ENCODE data around the gene PDZK1.

Gene PDZK1

DNA sequence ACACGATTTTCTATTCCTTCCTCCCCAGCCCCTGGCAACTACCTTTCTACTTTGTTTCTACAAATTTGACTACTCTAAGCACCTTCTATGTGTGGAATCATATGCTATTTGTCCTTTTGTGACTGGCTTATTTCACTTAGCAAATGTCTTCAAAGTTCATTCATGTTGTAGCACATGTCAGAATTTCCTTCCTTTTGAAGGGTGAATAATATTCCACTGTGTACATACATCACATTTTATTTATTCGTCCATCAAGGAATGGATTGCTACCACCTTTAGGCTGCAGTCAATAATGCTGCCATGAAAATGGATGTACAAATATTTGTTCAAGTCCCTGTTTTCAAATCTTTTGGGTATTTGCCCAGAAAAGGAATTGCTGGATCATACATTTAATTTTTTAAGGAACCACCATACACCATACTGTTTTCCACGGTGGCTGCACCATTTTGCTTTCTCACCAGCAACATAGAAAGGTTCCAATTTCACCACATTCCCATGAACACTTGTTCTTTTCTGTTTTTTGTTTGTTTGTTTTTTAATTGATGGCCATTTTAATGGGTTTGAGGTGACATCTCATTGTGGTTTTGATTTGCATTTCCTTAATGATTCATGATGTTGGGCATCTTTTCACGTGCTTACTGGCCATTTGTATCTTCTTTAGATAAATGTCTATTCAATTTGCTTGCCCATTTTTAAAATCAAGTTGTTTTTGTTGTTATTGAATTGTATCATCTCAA, 3.3 kb upstream of the PDZK1 start:
- CTCF ChIA-PET: interaction anchor here (1.1 to 1.4 kb wide), 2 partner anchors 10 kb away, joined by 3 read pairs; no protein-coding TSS in a partner anchor
- no peaks in the 10 kb centered on the region for H3K9me3 ChIP-seq (ENCODE audit: control insufficient read depth, insufficient read depth, low read depth, low read length)
- POLR2A ChIA-PET: no interaction called here
- TF ChIP-seq ZSCAN16 (tag by site-specific recombination; IDR thresholded peaks at IDR 0.05) (no peak), ZNF560 (tag by site-specific recombination; IDR thresholded peaks at IDR 0.05; ENCODE audit: borderline replicate concordance) (no peak), ZNF146 (tag by site-specific recombination; IDR thresholded peaks at IDR 0.05) (peak; percentile 95)
- TF ChIP-seq, protein P1, sequence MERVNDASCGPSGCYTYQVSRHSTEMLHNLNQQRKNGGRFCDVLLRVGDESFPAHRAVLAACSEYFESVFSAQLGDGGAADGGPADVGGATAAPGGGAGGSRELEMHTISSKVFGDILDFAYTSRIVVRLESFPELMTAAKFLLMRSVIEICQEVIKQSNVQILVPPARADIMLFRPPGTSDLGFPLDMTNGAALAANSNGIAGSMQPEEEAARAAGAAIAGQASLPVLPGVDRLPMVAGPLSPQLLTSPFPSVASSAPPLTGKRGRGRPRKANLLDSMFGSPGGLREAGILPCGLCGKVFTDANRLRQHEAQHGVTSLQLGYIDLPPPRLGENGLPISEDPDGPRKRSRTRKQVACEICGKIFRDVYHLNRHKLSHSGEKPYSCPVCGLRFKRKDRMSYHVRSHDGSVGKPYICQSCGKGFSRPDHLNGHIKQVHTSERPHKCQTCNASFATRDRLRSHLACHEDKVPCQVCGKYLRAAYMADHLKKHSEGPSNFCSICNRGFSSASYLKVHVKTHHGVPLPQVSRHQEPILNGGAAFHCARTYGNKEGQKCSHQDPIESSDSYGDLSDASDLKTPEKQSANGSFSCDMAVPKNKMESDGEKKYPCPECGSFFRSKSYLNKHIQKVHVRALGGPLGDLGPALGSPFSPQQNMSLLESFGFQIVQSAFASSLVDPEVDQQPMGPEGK (tag by site-specific recombination; IDR thresholded peaks at IDR 0.05): no peak
- no peaks in the 10 kb centered on the region; a peak in 1 of 3 replicates for H3K36me3 ChIP-seq (ENCODE audit: control insufficient read depth in 2 of 2, insufficient read depth in 1 of 2, low read length in 2 of 2)
- H3K4me3 ChIP-seq (ENCODE audit: low read depth, low read length): no peak overlapping the region
- no peak overlapping the region for H3K27ac ChIP-seq (ENCODE audit: extremely low read depth, low read depth, low read length)
- H3K4me1 ChIP-seq (ENCODE audit: control insufficient read depth, insufficient read depth, low read length): no peaks in the 10 kb centered on the region

DNA sequence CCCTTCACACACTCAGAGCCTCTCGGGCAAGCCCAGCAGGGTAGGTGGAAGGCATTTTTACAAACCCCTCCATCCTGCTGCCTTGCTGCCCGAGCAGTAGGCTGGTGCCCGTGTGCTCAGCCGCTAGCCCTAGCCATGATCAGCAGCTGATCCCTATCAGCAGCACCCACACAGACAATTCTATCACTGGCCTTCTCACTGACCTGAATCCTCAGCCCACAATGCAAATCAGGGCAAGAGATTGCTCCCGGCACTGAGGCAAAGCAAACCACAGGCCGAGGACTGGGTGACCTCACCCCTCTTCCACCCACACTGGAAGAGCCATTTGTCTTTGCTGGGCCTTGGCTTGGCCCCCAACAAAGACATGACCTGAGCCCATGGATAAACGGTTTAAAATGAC, 895 bp upstream of the PDZK1 start:
- no peaks in the 10 kb centered on the region for H3K9me3 ChIP-seq (ENCODE audit: control insufficient read depth, insufficient read depth, low read depth, low read length)
- ChIA-PET POLR2A (no interaction called here), CTCF (interaction anchor here (0.9 to 1.0 kb wide), 2 partner anchors 8 to 13 kb away, joined by 3 to 4 read pairs; no protein-coding TSS in a partner anchor)
- no peak overlapping the region for H3K4me3 ChIP-seq (ENCODE audit: low read depth, low read length)
- H3K36me3 ChIP-seq (ENCODE audit: control insufficient read depth in 2 of 2, insufficient read depth in 1 of 2, low read length in 2 of 2): no peaks in the 10 kb centered on the region; a peak in 1 of 3 replicates
- no peaks in the 10 kb centered on the region for H3K4me1 ChIP-seq (ENCODE audit: control insufficient read depth, insufficient read depth, low read length)
- H3K27ac ChIP-seq (ENCODE audit: extremely low read depth, low read depth, low read length): no peak overlapping the region
- TF ChIP-seq ZNF19 (tag by site-specific recombination; IDR thresholded peaks at IDR 0.05; ENCODE audit: low read depth): no peak
- TF ChIP-seq ZFHX2 (tag by site-specific recombination; conservative IDR thresholded peaks at IDR 0.05): peak; percentile 82
- no peak for TF ChIP-seq KLF8 (tag by site-specific recombination; IDR thresholded peaks at IDR 0.05)
- no peak for TF ChIP-seq ZNF776 (tag by site-specific recombination; IDR thresholded peaks at IDR 0.05; ENCODE audit: borderline replicate concordance)
- TF ChIP-seq YY1 (tag by site-specific recombination; IDR thresholded peaks at IDR 0.05): no peak
- TF ChIP-seq ZNF16 (tag by site-specific recombination; IDR thresholded peaks at IDR 0.05; ENCODE audit: low read depth): no peak
- TF ChIP-seq, protein P2, sequence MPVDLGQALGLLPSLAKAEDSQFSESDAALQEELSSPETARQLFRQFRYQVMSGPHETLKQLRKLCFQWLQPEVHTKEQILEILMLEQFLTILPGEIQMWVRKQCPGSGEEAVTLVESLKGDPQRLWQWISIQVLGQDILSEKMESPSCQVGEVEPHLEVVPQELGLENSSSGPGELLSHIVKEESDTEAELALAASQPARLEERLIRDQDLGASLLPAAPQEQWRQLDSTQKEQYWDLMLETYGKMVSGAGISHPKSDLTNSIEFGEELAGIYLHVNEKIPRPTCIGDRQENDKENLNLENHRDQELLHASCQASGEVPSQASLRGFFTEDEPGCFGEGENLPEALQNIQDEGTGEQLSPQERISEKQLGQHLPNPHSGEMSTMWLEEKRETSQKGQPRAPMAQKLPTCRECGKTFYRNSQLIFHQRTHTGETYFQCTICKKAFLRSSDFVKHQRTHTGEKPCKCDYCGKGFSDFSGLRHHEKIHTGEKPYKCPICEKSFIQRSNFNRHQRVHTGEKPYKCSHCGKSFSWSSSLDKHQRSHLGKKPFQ (tag by site-specific recombination; IDR thresholded peaks at IDR 0.05): no peak
- no peak for TF ChIP-seq ZNF239 (tag by site-specific recombination; IDR thresholded peaks at IDR 0.05)
- TF ChIP-seq, protein P3, sequence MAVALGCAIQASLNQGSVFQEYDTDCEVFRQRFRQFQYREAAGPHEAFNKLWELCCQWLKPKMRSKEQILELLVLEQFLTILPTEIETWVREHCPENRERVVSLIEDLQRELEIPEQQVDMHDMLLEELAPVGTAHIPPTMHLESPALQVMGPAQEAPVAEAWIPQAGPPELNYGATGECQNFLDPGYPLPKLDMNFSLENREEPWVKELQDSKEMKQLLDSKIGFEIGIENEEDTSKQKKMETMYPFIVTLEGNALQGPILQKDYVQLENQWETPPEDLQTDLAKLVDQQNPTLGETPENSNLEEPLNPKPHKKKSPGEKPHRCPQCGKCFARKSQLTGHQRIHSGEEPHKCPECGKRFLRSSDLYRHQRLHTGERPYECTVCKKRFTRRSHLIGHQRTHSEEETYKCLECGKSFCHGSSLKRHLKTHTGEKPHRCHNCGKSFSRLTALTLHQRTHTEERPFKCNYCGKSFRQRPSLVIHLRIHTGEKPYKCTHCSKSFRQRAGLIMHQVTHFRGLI (tag by site-specific recombination; IDR thresholded peaks at IDR 0.05): no peak
- no peak for TF ChIP-seq GLI4 (tag by site-specific recombination; IDR thresholded peaks at IDR 0.05)
- TF ChIP-seq ZNF266 (tag by site-specific recombination; IDR thresholded peaks at IDR 0.05; ENCODE audit: low read depth): no peak
- TF ChIP-seq ZNF658 (tag by site-specific recombination; IDR thresholded peaks at IDR 0.05): no peak
- no peak for TF ChIP-seq RBAK (tag by site-specific recombination; IDR thresholded peaks at IDR 0.05)
- TF ChIP-seq, protein P4, sequence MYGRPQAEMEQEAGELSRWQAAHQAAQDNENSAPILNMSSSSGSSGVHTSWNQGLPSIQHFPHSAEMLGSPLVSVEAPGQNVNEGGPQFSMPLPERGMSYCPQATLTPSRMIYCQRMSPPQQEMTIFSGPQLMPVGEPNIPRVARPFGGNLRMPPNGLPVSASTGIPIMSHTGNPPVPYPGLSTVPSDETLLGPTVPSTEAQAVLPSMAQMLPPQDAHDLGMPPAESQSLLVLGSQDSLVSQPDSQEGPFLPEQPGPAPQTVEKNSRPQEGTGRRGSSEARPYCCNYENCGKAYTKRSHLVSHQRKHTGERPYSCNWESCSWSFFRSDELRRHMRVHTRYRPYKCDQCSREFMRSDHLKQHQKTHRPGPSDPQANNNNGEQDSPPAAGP (tag by site-specific recombination; IDR thresholded peaks at IDR 0.05): no peak
- no peak for TF ChIP-seq OVOL3 (tag by site-specific recombination; IDR thresholded peaks at IDR 0.05)
- peak; percentile 87 for TF ChIP-seq EGR2 (tag by site-specific recombination; IDR thresholded peaks at IDR 0.05; ENCODE audit: low read depth)
- TF ChIP-seq ZNF223 (tag by site-specific recombination; IDR thresholded peaks at IDR 0.05): no peak
- no peak for TF ChIP-seq ZNF221 (tag by site-specific recombination; IDR thresholded peaks at IDR 0.05; ENCODE audit: borderline replicate concordance)
- 0 out of 2 replicates have a peak, but pooled peaks have one; percentile 11 for TF ChIP-seq GLIS1 (tag by site-specific recombination; IDR thresholded peaks at IDR 0.05)
- no peak for TF ChIP-seq ZNF621 (tag by site-specific recombination; IDR thresholded peaks at IDR 0.05)
